ENCODE results near the gene XAB2.
"Not testable (repeated sequence)": the region's sequence is repeated elsewhere in the genome, so short reads cannot be mapped to it uniquely, and the experiment has no call there.

XAB2 gene

DNA sequence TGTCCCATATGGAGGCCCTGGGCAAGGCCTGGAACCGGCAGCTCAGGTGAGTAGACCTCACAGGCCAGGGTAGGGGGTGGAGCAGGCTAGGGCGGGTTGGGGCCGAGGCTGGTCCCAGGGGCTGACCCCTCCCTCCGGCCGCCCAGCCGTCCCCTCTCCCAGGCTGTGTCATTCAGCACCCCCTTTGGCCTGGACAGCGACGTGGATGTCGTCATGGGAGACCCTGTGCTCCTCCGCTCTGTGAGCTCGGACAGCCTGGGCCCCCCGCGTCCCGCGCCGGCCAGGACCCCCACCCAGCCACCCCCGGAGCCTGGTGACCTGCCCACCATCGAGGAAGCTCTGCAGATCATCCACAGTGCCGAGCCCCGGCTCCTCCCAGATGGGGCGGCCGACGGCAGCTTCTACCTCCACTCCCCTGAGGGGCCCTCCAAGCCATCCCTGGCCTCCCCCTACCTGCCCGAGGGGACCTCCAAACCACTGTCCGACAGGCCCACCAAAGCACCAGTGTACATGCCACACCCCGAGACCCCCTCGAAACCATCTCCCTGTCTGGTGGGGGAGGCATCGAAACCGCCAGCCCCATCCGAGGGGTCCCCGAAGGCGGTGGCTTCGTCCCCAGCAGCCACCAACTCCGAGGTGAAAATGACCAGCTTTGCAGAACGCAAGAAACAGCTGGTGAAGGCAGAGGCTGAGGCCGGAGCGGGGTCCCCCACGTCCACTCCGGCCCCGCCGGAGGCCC lies 17.6 kb downstream of the XAB2 start:
- DNase-seq, result no peak

DNA sequence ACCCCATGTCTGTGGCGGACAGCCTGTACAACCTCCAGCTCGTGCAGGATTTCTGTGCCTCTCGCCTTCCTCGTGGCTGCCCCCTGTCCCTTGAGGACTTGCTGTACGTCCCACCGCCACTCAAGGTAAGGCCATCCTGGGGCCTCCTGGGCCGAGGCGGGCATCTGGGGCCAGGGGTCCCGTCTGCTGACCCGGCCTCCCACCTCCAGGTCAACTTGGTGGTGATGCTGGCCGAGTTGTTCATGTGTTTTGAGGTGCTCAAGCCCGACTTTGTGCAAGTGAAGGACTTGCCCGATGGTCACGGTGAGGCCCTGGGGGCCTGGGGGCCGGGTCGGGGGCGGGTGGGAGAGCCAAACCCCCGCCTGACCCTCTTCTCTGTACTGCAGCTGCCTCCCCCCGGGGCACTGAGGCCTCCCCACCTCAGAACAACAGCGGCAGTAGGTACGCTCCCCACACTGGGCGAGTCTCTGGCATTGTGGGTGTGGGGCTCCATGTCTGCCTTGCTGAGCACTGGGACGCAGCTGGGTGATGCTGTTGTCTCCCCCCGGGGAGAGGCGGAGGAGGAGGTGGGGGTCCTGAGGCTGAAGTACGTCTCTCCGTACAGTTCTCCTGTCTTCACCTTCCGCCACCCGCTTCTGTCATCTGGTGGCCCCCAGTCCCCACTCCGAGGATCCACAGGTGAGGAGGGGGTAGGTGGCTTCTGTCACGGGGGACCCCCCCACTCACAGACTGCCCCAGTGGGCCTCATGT lies 18.7 kb downstream of the XAB2 start:
- no peak for DNase-seq

DNA sequence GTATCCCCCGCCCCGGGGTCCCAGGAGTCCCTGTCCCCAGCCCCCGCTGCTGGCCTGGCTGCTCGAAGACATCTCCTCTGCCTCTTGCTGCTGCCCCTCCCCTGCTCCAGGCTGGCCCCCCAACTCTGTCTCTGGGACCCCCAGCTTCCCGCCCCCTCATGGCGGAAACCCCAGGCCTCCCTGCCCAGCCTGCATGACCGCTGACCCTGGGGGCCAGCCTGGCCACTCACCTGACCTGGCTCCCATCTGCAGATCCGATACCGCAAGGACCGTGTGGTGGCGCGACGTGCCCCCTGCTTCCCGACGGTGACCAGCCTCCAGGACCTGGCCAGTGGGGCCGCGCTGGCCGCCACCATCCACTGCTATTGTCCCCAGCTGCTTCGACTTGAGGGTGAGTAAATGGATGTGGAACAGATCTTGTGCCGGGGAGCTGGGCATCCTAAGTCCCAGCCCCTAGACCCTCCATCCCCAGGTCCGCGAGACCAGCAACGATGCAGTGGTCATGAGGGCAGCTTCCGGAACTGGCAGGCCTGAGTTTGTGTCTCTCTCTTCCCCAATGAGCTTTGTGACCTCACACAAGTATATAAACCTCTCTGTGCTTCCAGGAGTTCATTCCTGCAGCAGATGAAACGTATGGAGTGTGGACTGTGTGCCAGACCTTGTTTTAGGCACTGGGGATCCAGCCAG lies 21.3 kb downstream of the XAB2 start:
- no peak for DNase-seq

DNA sequence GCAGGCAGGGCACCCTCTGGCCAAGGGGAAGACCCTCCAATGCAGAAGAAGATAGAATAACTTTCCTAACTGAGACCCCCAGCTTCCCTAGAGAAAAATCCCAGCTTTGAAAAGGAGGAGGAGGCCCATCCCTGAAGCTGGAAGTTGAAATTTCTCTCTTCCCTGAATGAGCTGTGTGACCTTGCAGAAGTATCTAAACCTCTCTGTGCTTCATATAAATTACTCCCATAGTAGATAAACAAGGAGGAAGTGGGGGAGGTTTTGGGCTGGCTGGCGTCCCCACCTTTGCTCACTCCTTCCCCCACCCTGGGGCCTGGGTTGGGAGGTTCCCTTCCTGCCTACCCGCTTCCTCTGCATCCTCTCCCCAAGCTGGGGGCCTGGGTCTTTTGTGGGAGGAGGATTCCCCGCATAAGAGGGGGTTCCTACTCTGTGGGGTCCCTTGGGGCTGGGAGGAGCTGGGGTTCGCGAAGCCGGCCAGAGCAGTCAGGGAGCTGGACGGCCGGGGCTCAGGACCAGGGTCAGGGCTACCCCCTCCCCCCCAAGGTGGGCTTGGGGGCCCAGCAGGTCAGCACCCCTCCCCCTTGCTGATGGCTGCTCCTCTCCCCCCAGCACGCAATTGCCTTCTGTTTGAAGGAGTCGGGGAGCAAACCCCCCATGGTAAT lies 22.0 kb downstream of the XAB2 start:
- DNase-seq, result no peak

DNA sequence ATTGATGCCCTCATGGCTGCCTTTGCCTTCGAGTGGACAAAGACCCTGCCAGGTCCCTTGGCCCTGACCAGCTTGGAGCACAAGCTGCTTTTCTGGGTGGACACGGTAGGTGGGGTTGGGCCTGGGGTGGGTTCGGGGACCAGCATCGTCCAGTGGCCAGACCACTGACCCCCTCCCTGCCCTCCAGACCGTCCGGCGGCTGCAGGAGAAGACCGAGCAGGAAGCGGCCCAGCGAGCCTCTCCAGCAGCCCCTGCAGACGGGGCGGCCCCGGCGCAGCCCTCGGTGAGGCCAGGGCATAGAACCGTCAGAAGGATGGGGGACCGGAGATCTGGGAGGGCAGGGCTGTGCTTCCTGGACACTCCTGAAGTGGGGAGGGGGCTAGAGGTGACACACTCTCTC lies 23.1 kb downstream of the XAB2 start:
- DNase-seq, result no peak

DNA sequence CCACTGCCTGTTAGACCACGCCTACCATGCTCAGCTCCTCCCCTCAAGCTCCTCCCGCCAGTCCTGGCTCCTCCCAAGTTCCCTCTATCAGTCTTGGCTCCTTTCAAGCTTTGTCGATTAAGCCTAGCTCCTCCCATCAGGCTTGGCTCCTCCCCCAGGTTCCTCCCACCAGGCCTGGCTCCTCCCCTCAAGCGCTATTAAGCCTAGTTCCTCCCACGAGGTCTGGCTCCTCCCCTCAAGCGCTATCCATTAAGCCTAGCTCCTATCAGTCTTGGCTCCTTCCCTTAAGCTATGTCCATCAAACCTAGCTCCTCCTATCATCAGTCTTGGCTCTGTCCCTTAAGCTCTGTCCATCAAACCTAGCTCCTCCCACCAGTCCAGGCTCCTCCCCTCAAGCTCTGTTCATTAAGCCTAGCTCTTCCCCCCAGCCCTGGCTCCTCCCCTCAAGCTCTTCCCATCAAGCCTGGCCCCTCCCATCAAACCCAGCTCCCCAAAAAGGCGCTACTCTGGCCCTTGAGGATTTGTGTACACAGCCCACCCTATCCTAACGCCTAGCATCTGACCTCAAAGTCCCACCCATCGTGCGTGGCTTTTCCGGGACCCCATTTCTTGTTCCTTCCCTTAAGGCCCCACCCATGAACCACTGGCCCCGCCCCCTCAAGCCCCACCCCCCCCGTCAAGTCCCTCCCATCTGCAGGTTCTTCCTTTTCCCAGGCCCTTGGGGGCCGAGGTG lies 23.7 kb downstream of the XAB2 start:
- DNase-seq, result no peak

DNA sequence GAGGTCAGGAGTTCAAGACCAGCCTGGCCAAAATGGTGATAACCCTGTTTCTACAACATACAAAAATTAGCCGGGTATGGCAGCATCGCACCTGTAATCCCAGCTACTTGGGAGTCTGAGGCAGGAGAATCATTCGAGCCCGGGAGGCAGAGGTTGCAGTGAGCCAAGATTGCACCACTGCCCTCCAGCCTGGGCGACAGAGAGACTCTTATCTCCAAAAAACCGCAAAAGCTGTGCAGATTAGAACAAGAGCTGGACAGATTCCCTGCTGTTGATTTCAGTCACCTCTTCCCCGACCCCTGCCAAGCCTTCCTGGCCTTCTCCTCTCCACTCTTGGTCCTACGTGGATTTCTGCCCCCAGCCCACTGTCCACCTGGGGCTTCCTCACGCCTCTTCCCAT lies 25.4 kb downstream of the XAB2 start:
- DNase-seq, result no peak

DNA sequence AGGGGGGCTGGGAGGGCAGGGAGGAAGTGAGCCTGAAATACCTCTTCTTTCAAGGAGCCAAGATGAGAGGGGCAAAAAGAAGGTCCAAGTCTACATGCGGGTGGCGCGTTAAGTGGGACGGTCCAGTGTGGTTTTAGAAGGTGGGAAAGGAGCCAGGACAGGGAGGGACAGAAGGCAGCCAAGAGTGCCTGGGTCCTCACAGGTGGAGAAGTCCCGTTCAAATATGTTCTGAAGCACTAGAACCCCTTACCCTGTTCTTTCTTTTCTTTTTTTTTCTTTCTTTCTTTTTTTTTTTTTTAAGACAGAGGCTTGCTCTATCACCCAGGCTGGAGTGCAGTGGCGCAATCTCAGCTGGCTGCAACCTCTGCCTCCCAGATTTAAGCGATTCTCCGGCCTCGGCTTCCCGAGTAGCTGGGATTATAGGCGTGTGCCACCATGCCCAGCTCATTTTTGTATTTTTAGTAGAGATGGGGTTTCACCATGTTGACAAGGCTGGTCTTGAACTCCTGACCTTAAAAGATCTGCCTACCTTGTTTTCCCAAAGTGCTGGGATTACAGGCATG lies 26.3 kb downstream of the XAB2 start:
- DNase-seq, result no peak

DNA sequence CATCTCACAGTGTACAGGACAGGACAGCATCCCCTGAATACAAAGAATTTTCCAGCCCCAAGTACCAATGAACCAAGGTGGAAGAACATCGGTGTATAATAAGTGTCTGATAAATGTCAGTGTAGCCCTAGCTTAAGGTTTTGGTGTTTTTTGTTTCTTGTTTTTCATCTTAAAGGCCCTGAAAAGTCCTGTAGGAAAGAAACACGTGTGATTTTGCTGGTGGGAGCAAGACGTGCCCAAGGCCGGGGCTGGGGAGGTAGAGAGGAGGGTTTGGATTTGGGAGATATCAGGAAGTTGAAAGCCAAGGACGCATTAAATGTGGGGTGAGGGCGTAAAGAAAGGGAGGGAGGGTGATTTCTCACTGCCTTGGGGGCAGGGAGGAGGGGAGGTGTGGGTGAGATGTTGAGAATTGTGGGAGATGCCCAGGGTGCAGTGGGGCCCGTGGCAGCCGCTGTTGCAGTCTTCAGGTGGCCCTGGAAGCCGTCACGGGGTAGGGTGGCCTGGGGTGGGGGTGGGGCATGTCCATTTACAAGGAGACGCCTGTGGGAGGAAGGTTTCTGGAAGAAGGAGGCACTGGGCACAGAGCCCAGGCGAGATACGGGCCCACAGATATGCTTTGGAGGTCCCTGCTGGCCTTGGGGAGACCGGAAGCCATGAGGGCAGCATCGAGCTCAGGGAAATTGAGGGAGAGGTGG lies 27.0 kb downstream of the XAB2 start:
- no peak for DNase-seq

DNA sequence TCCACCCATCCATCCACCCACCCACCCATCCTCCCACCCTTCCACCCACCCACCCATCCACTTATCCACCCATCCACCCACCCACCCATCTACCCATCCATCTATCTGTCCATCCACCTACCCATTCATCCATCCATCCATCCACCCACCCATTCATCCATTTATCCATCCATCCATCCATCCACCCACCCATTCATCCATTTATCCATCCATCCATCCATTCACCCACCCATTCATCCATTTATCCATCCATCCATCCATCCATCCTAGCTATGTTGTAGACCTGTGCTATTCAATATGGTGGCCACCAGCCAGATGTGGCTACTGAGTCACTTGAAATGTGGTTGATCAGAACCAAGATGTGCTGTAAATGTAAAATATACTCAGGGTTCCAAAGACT lies 28.6 kb downstream of the XAB2 start:
- DNase-seq, result no peak

DNA sequence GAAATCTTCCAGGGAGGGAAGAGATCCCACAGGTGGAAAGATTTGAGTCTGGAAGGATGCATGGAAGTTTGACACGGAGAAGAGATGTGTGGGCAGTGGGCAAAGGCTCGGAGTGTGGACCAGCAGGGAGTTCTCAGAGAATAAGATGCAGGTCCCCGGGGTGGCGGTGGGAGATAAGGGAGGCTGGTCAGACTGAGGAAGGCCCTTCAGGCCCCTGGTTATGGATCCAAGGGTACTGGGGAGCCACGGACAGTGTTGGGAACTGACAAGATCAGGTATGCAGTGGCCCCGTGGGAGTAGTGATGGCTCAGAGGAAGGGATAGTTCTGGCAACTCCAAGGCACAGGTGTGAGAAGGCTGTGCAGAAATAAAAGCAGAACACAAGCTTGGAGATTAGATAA lies 31.2 kb downstream of the XAB2 start:
- DNase-seq, result no peak

DNA sequence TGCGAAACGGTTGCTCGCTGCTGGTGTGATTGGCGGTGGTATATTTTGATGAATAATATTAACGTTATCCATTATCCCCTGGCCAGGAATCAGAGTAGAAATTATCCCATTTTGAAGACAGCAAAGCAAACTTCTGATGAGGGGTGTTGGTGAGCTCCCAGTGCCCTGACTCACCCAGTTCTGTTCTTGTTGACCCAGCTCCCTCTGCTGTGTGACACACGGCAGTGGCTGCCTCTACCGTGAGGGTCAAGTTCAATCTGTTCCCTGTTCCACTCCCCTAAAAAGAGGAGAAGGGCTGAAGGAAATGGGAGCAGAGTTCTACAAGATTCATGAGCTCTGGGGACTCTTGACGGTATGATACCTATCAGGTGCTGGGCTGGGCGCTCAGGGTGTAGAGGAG lies 31.7 kb downstream of the XAB2 start:
- no peak for DNase-seq

DNA sequence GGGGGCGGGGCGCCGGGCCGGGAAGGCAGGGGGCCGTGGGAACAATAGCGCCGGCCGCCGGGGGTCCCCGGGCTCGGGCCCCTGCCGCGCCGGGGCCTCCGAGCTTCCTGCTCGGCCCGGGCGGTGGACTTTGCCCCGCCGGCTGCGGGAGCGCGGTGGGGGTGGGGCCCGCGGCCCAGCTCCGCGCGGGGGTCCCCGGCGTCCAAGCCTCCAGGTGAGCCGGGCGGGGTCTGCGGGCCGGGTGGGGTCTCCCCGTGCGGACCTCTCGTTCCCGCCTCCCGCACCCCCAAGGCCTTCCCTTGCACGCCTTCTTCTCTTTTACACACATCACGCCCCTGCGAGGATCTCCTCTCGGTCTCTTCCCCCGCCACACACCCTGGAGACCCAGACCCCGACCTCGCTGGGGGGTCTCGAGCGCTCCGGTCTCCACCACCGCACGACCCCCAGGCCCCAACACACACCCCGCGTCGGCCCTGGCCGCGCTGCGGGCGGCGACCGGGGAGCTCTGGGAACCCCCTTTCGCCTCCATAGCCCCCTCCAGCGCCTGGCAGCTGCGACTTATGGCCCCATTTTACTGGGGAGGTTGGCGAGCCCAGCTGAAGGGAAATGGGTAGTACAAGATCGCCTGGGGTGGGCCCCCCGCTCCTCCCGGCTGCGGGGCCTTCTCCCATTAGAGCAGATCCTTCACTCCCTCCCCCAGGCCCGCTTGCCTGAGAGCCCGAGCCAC lies 33.0 kb downstream of the XAB2 start:
- DNase-seq, result no peak

DNA sequence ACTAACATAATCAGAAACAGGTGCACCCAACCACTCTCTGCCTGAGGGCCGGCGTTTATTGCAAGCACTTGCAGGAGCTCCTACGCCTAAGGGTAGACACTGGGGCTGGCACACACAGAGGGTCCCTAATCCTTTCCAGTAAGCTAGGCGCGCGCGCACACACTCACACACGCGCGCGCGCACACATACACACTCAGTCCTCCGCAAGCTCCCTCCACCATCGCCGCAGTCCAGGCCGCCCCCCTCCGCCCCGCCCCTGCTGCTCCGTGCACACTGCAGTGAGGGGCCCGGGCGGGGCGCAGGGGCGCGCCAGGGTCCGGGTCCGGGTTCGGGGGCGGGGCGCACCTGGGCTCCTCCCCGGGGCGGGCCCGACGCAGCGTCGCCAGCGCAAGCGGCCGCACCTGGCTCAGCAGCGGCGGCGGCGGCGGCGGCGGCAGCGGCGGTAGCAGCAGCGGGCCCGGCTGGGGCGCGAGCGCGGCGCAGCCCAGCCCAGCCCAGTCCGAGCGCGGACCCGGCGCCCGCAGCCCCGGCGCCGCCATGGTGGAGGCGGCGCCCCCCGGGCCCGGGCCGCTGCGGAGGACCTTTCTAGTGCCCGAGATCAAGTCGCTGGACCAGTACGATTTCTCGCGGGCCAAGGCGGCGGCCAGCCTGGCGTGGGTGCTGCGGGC lies 33.7 kb downstream of the XAB2 start, which contains the start of gene CAMSAP3:
CAMSAP3 (plus strand) TSS at position 398 of the 668 bp plus-strand sequence; CDS start at position 538, 140 bp downstream.
- no peak for DNase-seq

DNA sequence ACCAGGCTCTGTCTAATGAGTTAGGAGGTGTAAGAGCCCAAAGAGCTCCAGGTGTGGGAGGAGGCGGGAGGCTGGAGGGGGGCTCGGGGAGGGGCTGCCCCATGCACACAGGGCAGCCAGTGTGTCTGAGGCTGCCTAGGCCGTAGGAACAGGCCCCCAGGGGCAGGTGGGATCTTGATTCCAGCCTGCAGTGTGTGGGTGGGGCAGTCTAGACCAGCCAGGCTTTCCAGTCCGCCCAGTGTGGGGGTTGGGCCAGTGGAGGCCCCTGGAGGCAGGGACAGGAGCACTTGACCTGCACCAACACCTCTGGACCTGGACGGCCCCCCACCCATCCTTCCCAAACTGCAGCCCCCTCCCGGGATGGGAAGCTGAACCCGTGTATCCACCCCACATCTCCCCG lies 39.1 kb downstream of the XAB2 start:
- no peak for DNase-seq

DNA sequence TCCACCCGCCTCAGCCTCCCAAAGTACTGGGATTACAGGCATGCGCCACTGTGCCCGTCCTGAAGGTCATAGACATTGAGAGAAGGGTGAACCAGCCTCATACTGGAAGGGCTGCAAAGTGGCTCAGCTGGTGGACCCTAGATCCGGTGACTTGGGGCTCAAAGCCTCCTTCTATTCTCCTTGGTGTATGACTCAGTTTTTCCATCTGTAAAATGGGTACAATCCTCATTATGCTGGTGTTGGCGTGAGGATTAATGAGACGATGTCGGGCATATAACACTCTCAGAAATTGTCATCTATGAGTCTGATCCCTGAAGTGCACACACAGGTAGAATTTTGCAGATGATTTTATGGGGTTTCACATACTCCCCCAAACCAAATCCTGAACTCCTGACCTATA lies 39.5 kb downstream of the XAB2 start:
- no peak for DNase-seq

DNA sequence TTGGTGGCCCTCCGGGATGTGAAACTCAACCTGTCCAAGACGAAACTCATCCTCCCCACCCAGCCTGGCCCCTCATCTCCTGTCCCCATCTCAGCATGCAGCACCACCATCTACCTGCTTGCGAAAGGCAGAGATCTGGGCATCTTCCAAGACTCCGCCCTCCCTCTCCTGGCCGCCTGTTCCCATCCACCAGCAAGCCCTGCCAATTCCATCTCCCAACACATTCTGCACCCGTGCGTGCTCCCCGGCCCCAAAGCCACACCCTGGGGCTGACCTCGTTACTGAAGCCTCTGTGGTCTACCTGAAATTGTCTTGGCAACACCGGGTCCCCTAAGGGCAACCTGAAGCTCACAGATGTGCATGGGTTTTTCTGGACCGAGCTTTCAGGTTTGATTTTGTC lies 46.9 kb downstream of the XAB2 start:
- DNase-seq, result no peak

DNA sequence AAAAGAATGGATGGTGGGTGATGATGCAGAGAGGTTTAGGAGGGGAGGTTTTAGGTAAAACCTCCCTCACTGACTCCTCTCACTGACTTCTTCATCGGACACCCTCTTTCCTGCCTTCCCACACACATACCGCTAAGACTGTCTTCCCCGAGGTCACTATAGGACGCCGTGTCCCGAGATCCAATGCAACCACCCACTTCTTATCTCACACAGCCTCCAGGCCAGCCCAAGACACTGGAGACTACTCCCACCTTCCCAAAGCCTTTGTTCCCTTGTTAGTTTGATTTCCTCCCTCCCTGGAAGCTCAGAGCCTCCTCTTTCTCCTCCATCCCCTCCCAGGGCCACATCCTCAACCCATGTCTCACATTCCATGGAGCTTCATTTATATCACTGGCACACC lies 50.2 kb downstream of the XAB2 start:
- DNase-seq, result no peak

DNA sequence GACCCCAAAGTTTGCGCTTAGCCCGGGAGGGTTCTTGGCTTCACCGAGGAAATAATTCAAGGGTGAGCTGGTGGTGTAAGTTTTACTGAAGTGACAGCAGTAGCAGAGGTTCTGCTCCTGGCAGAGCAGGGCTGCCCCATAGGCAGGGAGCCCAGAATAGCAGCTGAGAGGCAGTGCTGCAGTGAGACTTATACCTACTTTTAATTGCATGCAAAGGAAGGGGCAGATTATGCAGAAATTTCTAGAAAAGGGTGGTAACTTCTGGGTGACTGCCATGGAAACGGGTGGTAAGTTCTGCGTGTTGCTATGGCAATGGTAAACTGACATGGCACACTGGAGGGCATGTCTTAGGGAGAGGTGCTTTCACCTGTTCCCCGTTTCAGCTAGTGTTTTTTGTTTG lies 51.2 kb downstream of the XAB2 start:
- DNase-seq, result no peak

DNA sequence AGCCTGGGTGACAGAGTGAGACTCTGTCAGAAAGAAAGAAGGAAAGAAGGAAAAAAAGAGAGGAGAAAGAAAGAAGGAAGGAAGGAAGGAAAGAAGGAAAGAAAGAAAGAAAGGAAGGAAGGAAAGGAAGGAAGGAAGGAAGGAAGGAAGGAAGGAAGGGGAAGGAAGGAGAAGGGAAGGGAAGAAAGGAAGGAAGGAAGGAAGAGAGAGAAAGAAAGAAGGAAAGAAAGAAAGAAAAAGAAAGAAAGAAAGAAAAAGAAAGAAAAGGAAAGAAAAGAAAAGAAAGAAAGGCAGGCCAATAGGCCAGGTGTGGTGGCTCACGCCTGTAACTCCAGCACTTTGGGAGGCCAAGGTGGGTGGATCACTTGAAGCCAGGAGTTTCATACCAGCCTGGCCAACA lies 51.9 kb downstream of the XAB2 start:
- DNase-seq, result not testable (repeated sequence)

Measured in NCI-H187 treated with DMSO at 0.1 percent for 48 hours (cell line).